Measurements from ENCODE around the gene TMEM150C.

DNA sequence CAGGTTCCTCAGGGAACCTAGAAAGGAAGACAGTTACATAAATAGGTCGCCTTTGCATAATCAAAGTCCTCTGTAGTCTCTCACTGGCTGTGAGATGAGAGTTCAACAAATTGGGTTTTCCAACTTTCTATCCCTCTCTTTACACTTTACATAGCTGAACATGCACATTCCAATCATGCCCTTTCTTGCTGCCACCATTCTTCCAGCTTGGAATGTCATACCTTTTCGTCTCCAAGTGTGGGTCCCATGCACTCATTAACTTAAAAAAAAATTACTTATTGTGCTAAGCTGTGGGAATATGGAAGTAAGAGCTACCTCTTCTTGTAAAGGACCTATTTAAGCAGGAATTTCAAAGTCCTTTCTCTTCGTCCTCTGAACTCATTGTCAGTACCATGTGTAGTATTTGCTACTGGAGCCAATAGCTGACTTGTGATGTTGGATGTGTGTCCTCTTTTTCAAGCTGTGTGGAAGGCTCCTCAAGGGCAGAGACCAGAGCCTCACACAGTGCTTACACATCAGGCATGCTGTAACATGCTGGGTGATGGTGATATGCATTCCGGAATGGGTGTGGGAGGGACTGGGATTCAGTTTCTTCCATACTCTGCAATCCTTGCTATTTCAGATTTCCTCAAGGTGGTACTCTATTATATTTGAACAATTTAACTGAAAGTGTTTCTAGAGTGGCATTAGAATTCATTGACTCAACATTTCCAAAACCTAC lies 124.3 kb downstream of the TMEM150C start:
- TF ChIP-seq E2F5 (CRISPR knock-in tag; IDR thresholded peaks at IDR 0.05) (no peak), JUN (CRISPR knock-in tag; IDR thresholded peaks at IDR 0.05) (no peak), ZNF423 (CRISPR knock-in tag; IDR thresholded peaks at IDR 0.05) (no peak), CTCF (IDR thresholded peaks at IDR 0.05) (no peak), NFYB (CRISPR knock-in tag; conservative IDR thresholded peaks at IDR 0.05; ENCODE audit: low read depth) (no peak), ATF3 (CRISPR knock-in tag; conservative IDR thresholded peaks at IDR 0.05) (no peak), NR1H2 (CRISPR knock-in tag; IDR thresholded peaks at IDR 0.05) (no peak), SMAD3 (CRISPR knock-in tag; IDR thresholded peaks at IDR 0.05; ENCODE audit: borderline replicate concordance) (no peak)
- TF ChIP-seq, protein P1, sequence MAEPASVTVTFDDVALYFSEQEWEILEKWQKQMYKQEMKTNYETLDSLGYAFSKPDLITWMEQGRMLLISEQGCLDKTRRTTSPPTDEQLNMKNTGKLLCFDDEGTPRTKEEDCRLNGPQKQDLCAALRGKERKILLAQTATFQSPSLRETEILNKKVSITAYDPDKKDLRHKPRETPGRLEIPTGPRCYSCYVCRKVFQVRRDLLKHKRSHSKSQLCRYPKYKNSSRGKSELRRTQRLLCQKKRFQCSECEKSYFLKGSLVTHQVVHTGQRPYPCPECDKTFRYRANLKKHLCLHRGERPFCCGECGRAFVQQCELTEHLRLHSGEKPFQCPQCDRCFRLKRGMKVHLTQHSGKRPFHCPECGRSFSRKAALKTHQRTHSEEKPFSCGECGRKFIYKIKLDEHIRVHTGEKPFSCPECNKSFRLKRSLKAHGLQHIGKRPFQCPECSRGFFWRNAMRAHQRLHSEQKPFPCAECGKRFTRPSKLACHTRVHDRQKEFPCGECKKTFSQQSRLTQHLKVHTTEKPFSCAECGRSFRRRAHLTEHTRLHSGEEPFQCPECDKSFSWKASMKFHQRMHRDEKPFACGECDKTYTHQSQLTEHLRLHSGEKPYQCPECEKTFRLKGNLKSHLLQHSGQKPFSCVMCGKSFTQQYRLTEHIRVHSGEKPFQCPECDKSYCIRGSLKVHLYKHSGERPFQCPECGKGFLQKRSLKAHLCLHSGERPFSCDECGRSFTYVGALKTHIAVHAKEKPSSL (CRISPR knock-in tag; conservative IDR thresholded peaks at IDR 0.05): no peak

Data from WTC11 (cell line).